NCI-H128 (cell line): ENCODE data around the gene CADM1.

Source experiments
- DNase-seq: peaks from one replicate; lab custom pipeline; 2025; ENCODE audit not compliant: unreplicated experiment; lab: John Stamatoyannopoulos, UW

The CADM1 gene

GRCh38 chr11:115452241-115452640 lies 52.0 kb downstream of the CADM1 start:
- DNase-seq = no peak

- no peak for DNase-seq
Observed at GRCh38 chr11:115450519-115450918, 53.7 kb downstream of the CADM1 start.

GRCh38 chr11:115447273-115447864 lies 56.8 kb downstream of the CADM1 start:
- no peak for DNase-seq

GRCh38 chr11:115446214-115446613 lies 58.0 kb downstream of the CADM1 start:
- no peak for DNase-seq

- no peak for DNase-seq
Observed at GRCh38 chr11:115444542-115444941, 59.7 kb downstream of the CADM1 start.

GRCh38 chr11:115439969-115440540 lies 64.2 kb downstream of the CADM1 start:
- DNase-seq = no peak

GRCh38 chr11:115439385-115439784 lies 64.8 kb downstream of the CADM1 start:
- DNase-seq = no peak

GRCh38 chr11:115437902-115438575 lies 66.2 kb downstream of the CADM1 start:
- no peak for DNase-seq

GRCh38 chr11:115430345-115430744 lies 73.9 kb downstream of the CADM1 start:
- no peak for DNase-seq

GRCh38 chr11:115428306-115428705 lies 75.9 kb downstream of the CADM1 start:
- no peak for DNase-seq

GRCh38 chr11:115425816-115426215 lies 78.4 kb downstream of the CADM1 start:
- no peak for DNase-seq

- no peak for DNase-seq
Observed at GRCh38 chr11:115425250-115425649, 79.0 kb downstream of the CADM1 start.

GRCh38 chr11:115423728-115424459 lies 80.3 kb downstream of the CADM1 start:
- DNase-seq = no peak

GRCh38 chr11:115421992-115422689 lies 82.1 kb downstream of the CADM1 start:
- DNase-seq = no peak

GRCh38 chr11:115421352-115421991 lies 82.7 kb downstream of the CADM1 start:
- no peak for DNase-seq

GRCh38 chr11:115420505-115420904 lies 83.7 kb downstream of the CADM1 start:
- DNase-seq = no peak

- no peak for DNase-seq
Observed at GRCh38 chr11:115418626-115419025, 85.6 kb downstream of the CADM1 start.

- DNase-seq = no peak
Observed at GRCh38 chr11:115418081-115418480, 86.1 kb downstream of the CADM1 start.

GRCh38 chr11:115411120-115411519 lies 93.1 kb downstream of the CADM1 start:
- DNase-seq = no peak

GRCh38 chr11:115409691-115410220 lies 94.5 kb downstream of the CADM1 start:
- DNase-seq = peak; percentile 99
